SK-N-MC (cell line): ENCODE measurements around the gene AAK1.

Source experiments
- EZH2 ChIP-seq: fragments of 200-600 bp; sonication (generic); IDR thresholded peaks from one replicate; pipeline ENCODE4 v1.6.1; 2017; ENCODE audit warnings: antibody characterized with exemption
- POLR2AphosphoS5 ChIP-seq: IDR thresholded peaks from 2 replicates; pipeline ENCODE4 v1.6.1; 2012; ENCODE audit warnings: mild to moderate bottlenecking, low read depth, low read length, borderline replicate concordance

GRCh38 chr2:69638630-69639029 lies 4.9 kb downstream of the AAK1 start:
- no peak for TF ChIP-seq EZH2
- TF ChIP-seq POLR2AphosphoS5, result no peak
